AG04450 (cell line): ENCODE results near the gene NCOA7. TPM values are rescaled to one million over a fixed set of nuclear protein-coding genes. Genes with fewer than 3 reads are reported as not detected.
A peak's percentile ranks its signal among the peaks of the same experiment; 100 is the strongest.

Experiments used
- CTCF ChIA-PET: fragments of 300-600, 350-600 bp; formaldehyde crosslinking; extraction: SDS; loops from one replicate; lab custom pipeline; 2022; ENCODE audit warnings: antibody characterized with exemption, inconsistent platforms; lab: Charles Lee
- POLR2A ChIA-PET: fragments of 350-600 bp; formaldehyde crosslinking; extraction: SDS; loops from one replicate; lab custom pipeline; 2021; ENCODE audit warnings: antibody characterized with exemption, inconsistent platforms; lab: Yijun Ruan, JAX
- DNase-seq: peaks from one replicate; pipeline ENCODE4 v3.0.0-alpha.2; 2011; ENCODE audit warnings: low read depth, low spot score
- H3K27ac ChIP-seq: one replicate; pipeline ENCODE4 v1.5.1; 2012; ENCODE audit warnings: low read depth, low read length, control low read depth
- H3K27me3 ChIP-seq: one replicate; pipeline ENCODE4 v1.6.0; 2012; ENCODE audit warnings: low read length; ENCODE audit not compliant: control insufficient read depth, insufficient read depth
- H3K4me3 ChIP-seq: 2 replicates; pipeline ENCODE4 v1.5.1; 2011; ENCODE audit warnings: mild to moderate bottlenecking, low read depth, low read length, control low read depth
- H3K9me3 ChIP-seq: 2 replicates; pipeline ENCODE4 v1.5.1; 2012; ENCODE audit warnings: low read length; ENCODE audit not compliant: control insufficient read depth, insufficient read depth
- CTCF ChIP-seq: IDR thresholded peaks from 2 replicates; pipeline ENCODE4 v1.5.1; 2011; ENCODE audit warnings: low read depth, low read length, control low read depth, inconsistent platforms
- polyA plus RNA-seq: library from polyadenylated mRNA; depleted of rRNA; stranded (reverse); fragments of >200 nt; gene quantifications from 2 replicates; pipeline ENCODE4 v1.2.3, GENCODE V29; 2011

NCOA7 gene
- polyA plus RNA-seq, 1 experiment = 21.5 TPM

- Histone ChIP-seq H3K27ac (no peak overlapping the region), H3K9me3 (no peaks in the 10 kb centered on the region; the same call in 1 of the 2 replicates), H3K4me3 (no peak overlapping the region), H3K27me3 (peaks cover 52% of the 10 kb centered on the region)
- ChIA-PET CTCF (interaction anchor here (1.1 to 2.6 kb wide), 5 partner anchors 9 to 439 kb away, joined by 3 to 27 read pairs (median 6); no protein-coding TSS in a partner anchor), POLR2A (no interaction called here)
- DNase-seq = no peak
- TF ChIP-seq CTCF = no peak
Measured at GRCh38 chr6:125750692-125751333, 39.9 kb upstream of the NCOA7 start.

- no peak for TF ChIP-seq CTCF
- peaks cover 46% of the 10 kb centered on the region for H3K27me3 ChIP-seq
- H3K27ac ChIP-seq = no peak overlapping the region
- ChIA-PET POLR2A (no interaction called here), CTCF (interaction anchor here (1.2 to 2.6 kb wide), 6 partner anchors 16 to 440 kb away, joined by 4 to 27 read pairs (median 9); no protein-coding TSS in a partner anchor)
- H3K9me3 ChIP-seq = no peaks in the 10 kb centered on the region; the same call in 1 of the 2 replicates
- H3K4me3 ChIP-seq = no peak overlapping the region
- no peak for DNase-seq
Measured at GRCh38 chr6:125751334-125751916, 39.3 kb upstream of the NCOA7 start.

- H3K4me3 ChIP-seq = no peak overlapping the region
- TF ChIP-seq CTCF = no peak
- no peak overlapping the region for H3K27ac ChIP-seq
- ChIA-PET CTCF (interaction anchor here (0.6 to 2.6 kb wide), 15 partner anchors 8 to 899 kb away, joined by 3 to 63 read pairs (median 6); no protein-coding TSS in a partner anchor), POLR2A (no interaction called here)
- H3K27me3 ChIP-seq = peaks cover 38% of the 10 kb centered on the region
- H3K9me3 ChIP-seq = no peaks in the 10 kb centered on the region; the same call in 1 of the 2 replicates
- DNase-seq = no peak
Measured at GRCh38 chr6:125752773-125753172, 38.0 kb upstream of the NCOA7 start.

- Histone ChIP-seq H3K9me3 (no peaks in the 10 kb centered on the region; the same call in 1 of the 2 replicates), H3K27me3 (peaks cover 31% of the 10 kb centered on the region), H3K27ac (no peak overlapping the region), H3K4me3 (no peak overlapping the region)
- ChIA-PET POLR2A (no interaction called here), CTCF (interaction anchor here (0.6 to 2.6 kb wide), 15 partner anchors 8 to 900 kb away, joined by 3 to 63 read pairs (median 4); no protein-coding TSS in a partner anchor)
- TF ChIP-seq CTCF = peak; percentile 46
- DNase-seq = no peak
Measured at GRCh38 chr6:125753218-125753936, 37.4 kb upstream of the NCOA7 start.

GRCh38 chr6:125753937-125754259, 36.9 kb upstream of the NCOA7 start:
- Histone ChIP-seq H3K4me3 (no peak overlapping the region), H3K9me3 (no peaks in the 10 kb centered on the region; the same call in 1 of the 2 replicates), H3K27me3 (peaks cover 26% of the 10 kb centered on the region), H3K27ac (no peak overlapping the region)
- CTCF ChIA-PET = interaction anchor here (0.6 to 2.6 kb wide), 11 partner anchors 9 to 625 kb away, joined by 3 to 63 read pairs (median 5); no protein-coding TSS in a partner anchor
- DNase-seq = no peak
- POLR2A ChIA-PET = no interaction called here
- TF ChIP-seq CTCF = no peak
